Endodermal cell (in vitro differentiated cells): ENCODE measurements around the gene TMEM176A. TPM values are rescaled to one million over a fixed set of nuclear protein-coding genes. Genes with fewer than 3 reads are reported as not detected.

ENCODE experiments used
- DNase-seq: peaks from one replicate; pipeline ENCODE4 v3.0.0-alpha.2; 2017
- H3K27ac ChIP-seq: 2 replicates; pipeline ENCODE4 v1.5.1; 2013; ENCODE audit warnings: mild to moderate bottlenecking, low read depth, low read length, moderate library complexity
- H3K27me3 ChIP-seq: 2 replicates; pipeline ENCODE4 v1.6.1; 2013; ENCODE audit warnings: mild to moderate bottlenecking, low read length, moderate library complexity; ENCODE audit not compliant: insufficient read depth, control insufficient read depth, poor library complexity, severe bottlenecking
- H3K36me3 ChIP-seq: 2 replicates; pipeline ENCODE4 v1.7.0; 2013; ENCODE audit warnings: mild to moderate bottlenecking, low read length, moderate library complexity; ENCODE audit not compliant: control insufficient read depth, insufficient read depth
- H3K4me1 ChIP-seq: one replicate; pipeline ENCODE4 v1.7.0; 2013; ENCODE audit warnings: low read length; ENCODE audit not compliant: control insufficient read depth, insufficient read depth
- H3K4me3 ChIP-seq: 2 replicates; pipeline ENCODE4 v1.5.1; 2013; ENCODE audit warnings: mild to moderate bottlenecking, low read length, moderate library complexity
- H3K9ac ChIP-seq: 2 replicates; pipeline ENCODE4 v1.6.1; 2013; ENCODE audit warnings: mild to moderate bottlenecking, low read length, moderate library complexity; ENCODE audit not compliant: poor library complexity, severe bottlenecking; ENCODE audit errors: extremely low read depth
- H3K9me3 ChIP-seq: 2 replicates; pipeline ENCODE4 v1.6.1; 2013; ENCODE audit warnings: mild to moderate bottlenecking, low read length, moderate library complexity; ENCODE audit not compliant: control insufficient read depth
- H3K27ac Mint-ChIP-seq: 2 replicates; pipeline ENCODE4 v1.8.0; 2020; ENCODE audit warnings: mixed read lengths
- H3K27me3 Mint-ChIP-seq: 2 replicates; pipeline ENCODE4 v1.8.0; 2021; ENCODE audit warnings: mild to moderate bottlenecking, mixed read lengths; ENCODE audit not compliant: insufficient read depth
- H3K36me3 Mint-ChIP-seq: 2 replicates; pipeline ENCODE4 v1.8.0; 2020; ENCODE audit warnings: low read depth, mixed read lengths
- H3K4me1 Mint-ChIP-seq: 2 replicates; pipeline ENCODE4 v1.8.0; 2020; ENCODE audit warnings: mixed read lengths
- H3K4me3 Mint-ChIP-seq: 2 replicates; pipeline ENCODE4 v1.8.0; 2020; ENCODE audit warnings: mild to moderate bottlenecking, moderate library complexity, mixed read lengths
- H3K9me3 Mint-ChIP-seq: 2 replicates; pipeline ENCODE4 v1.8.0; 2020; ENCODE audit warnings: mild to moderate bottlenecking, mixed read lengths
- CTCF ChIP-seq: fragments of 200-600 bp; sonication (generic); conservative IDR thresholded peaks from 2 replicates; pipeline ENCODE4 v1.5.0; 2021; ENCODE audit warnings: antibody characterized with exemption, mild to moderate bottlenecking
- WGBS, 2 experiments: methylation state at CpG; one replicate each; pipeline versions ENCODE4 v1.1.5 to v1.1.7; 2013; ENCODE audit warnings: missing lambda C conversion rate in 2 of 2, mixed read lengths in 1 of 2; ENCODE audit not compliant: insufficient coverage in 1 of 2, insufficient read length in 1 of 2; 5-methylcytosine and 5-hydroxymethylcytosine counted together
- long read RNA-seq, 4 experiments: library from polyadenylated mRNA in 2 of 4; library from RNA in 1 of 4; library from capped mRNA in 1 of 4; stranded (forward) in 3 of 4; unstranded in 1 of 4; transcript quantifications; one replicate each; pipeline ENCODE4 v2.0.0, GENCODE V29; 2020 to 2021; ENCODE audit warnings: inconsistent platforms in 1 of 4
- polyA plus RNA-seq, 2 experiments: library from polyadenylated mRNA; stranded (reverse); fragments of 50-300 nt; gene quantifications; one replicate each; pipeline ENCODE4 v1.2.3, GENCODE V29; 2013
- total RNA-seq, 2 donors: library from RNA; stranded (reverse); fragmentation: NEBNext Ultra II Directional in 1 of 2; extraction: Animal tissue kit (Norgen Biotek cat#: 25700) in 1 of 2; gene quantifications; 2 replicates in 1 of 2; 3 replicates in 1 of 2; pipeline ENCODE4 v1.2.1, GENCODE V29; 2021

The TMEM176A gene
- total RNA-seq: not detected
- 9.8 TPM for polyA plus RNA-seq (2013, experiment 1 of 2)
- polyA plus RNA-seq (2013, experiment 2 of 2): 7.0 TPM
- long read RNA-seq, experiment 1: 0 reads
- long read RNA-seq, experiment 2: 0 reads
- long read RNA-seq, experiment 3: 0 reads
- long read RNA-seq, experiment 4: 0 reads

GRCh38 chr7:150800581-150801241, at the start of gene TMEM176A:
TSS of gene TMEM176A (plus strand) at chr7:150800769. CDS start at chr7:150801551, 782 bp downstream.
- H3K27ac ChIP-seq: no peak within 1 kb of the TSS
- no peak within 1 kb of the TSS for H3K4me3 ChIP-seq

GRCh38 chr7:150751702-150752101, 48.9 kb upstream of the TMEM176A start:
- TF ChIP-seq CTCF: no peak
- peaks cover 73% of the 10 kb centered on the region for H3K27me3 ChIP-seq
- no peaks in the 10 kb centered on the region for H3K4me1 Mint-ChIP-seq

More at GRCh38 chr7:150800581-150801241, at the start of gene TMEM176A:
- H3K27ac Mint-ChIP-seq: no peak within 1 kb of the TSS
- H3K9me3 Mint-ChIP-seq: peaks cover 2% of the 10 kb centered on the region
- H3K4me3 Mint-ChIP-seq: peak within 1 kb of the TSS; percentile 42
- no peaks in the 10 kb centered on the region for H3K36me3 Mint-ChIP-seq
- Histone ChIP-seq H3K36me3 (no peaks in the 10 kb centered on the region), H3K4me1 (no peaks in the 10 kb centered on the region), H3K9ac (no peak within 1 kb of the TSS), H3K27me3 (peaks cover 89% of the 10 kb centered on the region), H3K9me3 (peaks cover 5% of the 10 kb centered on the region)
- H3K4me1 Mint-ChIP-seq: peaks cover 4% of the 10 kb centered on the region
- 7 to 15% methylated on average over 6 to 52 of the region's 54 CpGs for WGBS, 2 experiments
- no peak for DNase-seq
- no peak for TF ChIP-seq CTCF
- H3K27me3 Mint-ChIP-seq: peaks cover 83% of the 10 kb centered on the region

GRCh38 chr7:150753239-150753638, 47.3 kb upstream of the TMEM176A start:
- Mint-ChIP-seq H3K4me1 (no peaks in the 10 kb centered on the region), H3K4me3 (no peak overlapping the region), H3K27me3 (peaks cover 83% of the 10 kb centered on the region), H3K9me3 (no peaks in the 10 kb centered on the region), H3K27ac (no peak overlapping the region), H3K36me3 (no peaks in the 10 kb centered on the region)
- H3K4me1 ChIP-seq: no peaks in the 10 kb centered on the region
- H3K27me3 ChIP-seq: peaks cover 64% of the 10 kb centered on the region
- H3K4me3 ChIP-seq: no peak overlapping the region
- no peak for DNase-seq
- H3K9me3 ChIP-seq: no peaks in the 10 kb centered on the region
- H3K9ac ChIP-seq: no peak overlapping the region
- WGBS, 2 experiments: 76 to 78% methylated on average over 4 to 6 of the region's 6 CpGs
- H3K36me3 ChIP-seq: no peaks in the 10 kb centered on the region
- TF ChIP-seq CTCF: no peak
- H3K27ac ChIP-seq: no peak overlapping the region

More at GRCh38 chr7:150751702-150752101, 48.9 kb upstream of the TMEM176A start:
- no peak overlapping the region for H3K27ac ChIP-seq
- peaks cover 86% of the 10 kb centered on the region for H3K27me3 Mint-ChIP-seq
- H3K4me1 ChIP-seq: no peaks in the 10 kb centered on the region
- H3K9ac ChIP-seq: no peak overlapping the region
- 58 to 73% methylated on average over 2 of the region's 2 CpGs for WGBS, 2 experiments
- H3K36me3 ChIP-seq: no peaks in the 10 kb centered on the region
- H3K9me3 Mint-ChIP-seq: no peaks in the 10 kb centered on the region
- no peaks in the 10 kb centered on the region for H3K36me3 Mint-ChIP-seq
- H3K4me3 ChIP-seq: no peak overlapping the region
- H3K9me3 ChIP-seq: no peaks in the 10 kb centered on the region
- no peak for DNase-seq
- no peak overlapping the region for H3K27ac Mint-ChIP-seq
- no peak overlapping the region for H3K4me3 Mint-ChIP-seq
